Heart left ventricle (tissue), 16 donors: ENCODE results near the gene UNC93A. TPM values are rescaled to one million over a fixed set of nuclear protein-coding genes. Genes with fewer than 3 reads are reported as not detected.

ENCODE experiments used
- ATAC-seq, 4 donors: fragments of 200-7000 bp; cut with Tn5 transposase; one replicate each; pipeline ENCODE4 v1.9.1; 2020 to 2022; ENCODE audit warnings: moderate library complexity in 4 of 4, mild to moderate bottlenecking in 3 of 4, moderate number of reproducible peaks in 1 of 4
- DNase-seq, 5 donors: peaks; one replicate each; pipeline ENCODE4 v3.0.0-alpha.2; 2020
- H3K27ac ChIP-seq, 12 donors: fragments of 200-600 bp; sonication (generic) in 4 of 12; one replicate each; pipeline versions ENCODE4 v1.5.0 to v1.8.0; 2016 to 2022; ENCODE audit warnings: mild to moderate bottlenecking in 2 of 12
- H3K27me3 ChIP-seq, 9 donors: fragments of 200-600 bp; sonication (generic) in 2 of 9; one replicate each; pipeline versions ENCODE4 v1.5.1 to v1.8.0; 2016 to 2022; ENCODE audit warnings: mild to moderate bottlenecking in 3 of 9
- H3K36me3 ChIP-seq, 9 donors: fragments of 200-600 bp; sonication (generic) in 2 of 9; one replicate each; pipeline versions ENCODE4 v1.5.0 to v1.8.0; 2018 to 2022; ENCODE audit warnings: mild to moderate bottlenecking in 2 of 9
- H3K4me1 ChIP-seq, 12 donors: fragments of 200-600 bp; sonication (generic) in 4 of 12; one replicate each; pipeline versions ENCODE4 v1.5.0 to v1.8.0; 2016 to 2022; ENCODE audit warnings: mild to moderate bottlenecking in 3 of 12
- H3K4me3 ChIP-seq, 12 donors: fragments of 200-600 bp; sonication (generic) in 4 of 12; one replicate each; pipeline versions ENCODE4 v1.5.0 to v1.8.0; 2017 to 2022; ENCODE audit warnings: mild to moderate bottlenecking in 9 of 12, moderate library complexity in 4 of 12
- H3K9me3 ChIP-seq, 12 donors: fragments of 200-600 bp; sonication (generic) in 4 of 12; one replicate each; pipeline versions ENCODE4 v1.5.0 to v1.8.0; 2016 to 2022; ENCODE audit warnings: mild to moderate bottlenecking in 1 of 12
- CTCF ChIP-seq, 12 donors: fragments of 200-600 bp; sonication (generic) in 4 of 12; IDR thresholded peaks; one replicate each; pipeline versions ENCODE4 v1.5.0 to v1.8.0; 2018 to 2022; ENCODE audit warnings: antibody characterized with exemption in 12 of 12, mild to moderate bottlenecking in 5 of 12
- POLR2A ChIP-seq, 2 donors: fragments of 450-650 bp; IDR thresholded peaks; one replicate each; pipeline ENCODE4 v1.6.1; 2017; ENCODE audit warnings: antibody characterized with exemption in 2 of 2, mild to moderate bottlenecking in 2 of 2, moderate library complexity in 2 of 2
- WGBS, 4 donors: extraction: QIAGEN DNeasy Blood & Tissue Kit in 2 of 4; methylation state at CpG; one replicate each; pipeline versions ENCODE4 v1.1.5 to v1.1.7; 2013 to 2018; 5-methylcytosine and 5-hydroxymethylcytosine counted together
- intact Hi-C, 10 donors: fragments of 100-400 bp; cut with DNase I; formaldehyde crosslinking; loops; one replicate each; pipeline versions ENCODE4 v1.11.1 to v1.14.2; 2022
- polyA plus RNA-seq, 2 donors: library from polyadenylated mRNA; stranded (reverse); fragments of 200-250 nt; gene quantifications; one replicate each; pipeline ENCODE4 v1.2.3, GENCODE V29; 2013
- total RNA-seq, 9 donors: library from RNA; depleted of rRNA in 2 of 9; stranded (reverse); fragments of >200 nt in 2 of 9; fragmentation: NEBNext Ultra II Directional in 3 of 9; extraction: Animal tissue kit (Norgen Biotek cat#: 25700) in 3 of 9; gene quantifications; one replicate each; pipeline versions ENCODE4 v1.1.0 to v1.2.4, GENCODE V29; 2016 to 2023
- donor health status: ischemic (EF 13 %, LVEDD 7.1; RV severe dilation, severe dysfunction).
- donor health status: healthy with polysubstance abuse.
- donor health status: DM: no; HTN: yes; CAD: no.
- donor health status: DM: no; HTN: no; CAD: no.
- donor health status: ischemic (EF 25% LVEDD 6.9; RV normal size, moderate dysfunction).
- donor health status: ischemic (EF 25% LVEDD 5.7; RV mildly dilated, moderate dysfunction).
- donor health status: healthy.
- donor health status: DM: yes; HTN: yes; CAD: no.
- donor health status: ischemic (EF 35%, LVEDD 5.7; RV mildly dilated, moderate dysfunction).
- donor health status: nonischemic (EF 11% LVEDD 7.7; RV severe dilation, severe dysfunction).
- donor health status: DM: yes; HTN: yes; CAD: no.
- donor health status: PGD.
- donor health status: ischemic (EF 29% LVEDD 5.4; RV normal size, mild dysfunction).
- donor health status: nonischemic (EF 23%, LVEDD 6.1; RV moderate dilation, normal function).

UNC93A gene
- total and polyA plus RNA-seq, 11 donors, result not detected

- intact Hi-C loops, result no loop called here
Observed at GRCh38 chr6:167336844-167337630, 45.9 kb downstream of the UNC93A start.

DNA sequence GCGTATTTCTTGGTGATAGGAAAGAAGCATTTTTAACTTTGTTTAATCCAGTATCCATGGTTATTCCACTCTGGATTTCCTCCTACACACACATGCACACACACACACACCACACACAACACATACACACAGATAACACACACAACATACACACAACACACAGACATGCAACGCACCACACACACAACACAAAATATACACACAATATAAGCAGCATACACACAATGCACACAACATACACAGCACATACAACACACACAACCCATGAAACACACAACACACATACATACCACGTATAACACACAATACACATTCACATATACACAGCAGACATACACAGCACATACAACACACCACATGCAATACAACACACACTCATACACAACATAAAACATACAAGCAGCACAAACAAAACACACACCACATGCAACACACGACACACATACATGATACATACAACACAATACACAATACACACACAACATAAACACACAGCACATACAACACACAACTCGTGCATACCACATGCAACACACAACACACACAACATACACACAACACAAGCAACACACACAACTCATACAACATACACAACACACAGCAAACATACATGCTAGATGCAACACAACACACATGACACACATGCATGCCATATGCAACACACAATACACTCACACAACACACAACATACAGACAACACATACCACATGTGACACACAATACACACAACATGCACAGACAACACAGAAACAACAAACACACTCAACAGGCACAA lies 46.7 kb downstream of the UNC93A start:
- H3K9me3 ChIP-seq, result no peaks in the 10 kb centered on the region
- no peak for TF ChIP-seq CTCF (IDR thresholded peaks at IDR 0.05)
- no peak for TF ChIP-seq POLR2A (IDR thresholded peaks at IDR 0.05)
- no peaks in the 10 kb centered on the region for H3K4me1 ChIP-seq
- intact Hi-C loops, result no loop called here
- 90 to 94% (median 91%) methylated on average over 5 of the region's 5 CpGs for WGBS, 4 donors
- ATAC-seq (no peak), DNase-seq (no peak)
- H3K36me3 ChIP-seq, result no peaks in the 10 kb centered on the region
- H3K27me3 ChIP-seq, result peaks cover 0 to 5% (median 0%) of the 10 kb centered on the region in 9 donors
- no peak overlapping the region for H3K4me3 ChIP-seq
- no peak overlapping the region for H3K27ac ChIP-seq

More at GRCh38 chr6:167336844-167337630, 45.9 kb downstream of the UNC93A start:
- TF ChIP-seq CTCF (IDR thresholded peaks at IDR 0.05) (no peak), POLR2A (IDR thresholded peaks at IDR 0.05) (no peak)
- H3K27me3 ChIP-seq, result peaks cover 0 to 1% (median 0%) of the 10 kb centered on the region in 9 donors
- DNase-seq (no peak), ATAC-seq (no peak)
- no peaks in the 10 kb centered on the region for H3K4me1 ChIP-seq
- no peaks in the 10 kb centered on the region for H3K36me3 ChIP-seq
- WGBS, 4 donors, result 88 to 93% (median 91%) methylated on average over 14 to 19 of the region's 19 CpGs
- H3K9me3 ChIP-seq, result no peaks in the 10 kb centered on the region
- H3K4me3 ChIP-seq, result no peak overlapping the region
- no peak overlapping the region for H3K27ac ChIP-seq

- H3K9me3 ChIP-seq, result no peaks in the 10 kb centered on the region
- no peak overlapping the region for H3K27ac ChIP-seq
- DNase-seq (no peak), ATAC-seq (no peak)
- 43 to 66% (median 57%) methylated on average over 5 of the region's 5 CpGs for WGBS, 4 donors
- H3K4me1 ChIP-seq, result no peaks in the 10 kb centered on the region
- intact Hi-C loops, result no loop called here
- no peak for TF ChIP-seq POLR2A (IDR thresholded peaks at IDR 0.05)
- TF ChIP-seq CTCF (IDR thresholded peaks at IDR 0.05), result no peak
- H3K36me3 ChIP-seq, result no peaks in the 10 kb centered on the region
- no peak overlapping the region for H3K4me3 ChIP-seq
- H3K27me3 ChIP-seq, result peaks cover 0 to 7% (median 0%) of the 10 kb centered on the region in 9 donors
Observed at GRCh38 chr6:167338541-167339117, 47.5 kb downstream of the UNC93A start.

DNA sequence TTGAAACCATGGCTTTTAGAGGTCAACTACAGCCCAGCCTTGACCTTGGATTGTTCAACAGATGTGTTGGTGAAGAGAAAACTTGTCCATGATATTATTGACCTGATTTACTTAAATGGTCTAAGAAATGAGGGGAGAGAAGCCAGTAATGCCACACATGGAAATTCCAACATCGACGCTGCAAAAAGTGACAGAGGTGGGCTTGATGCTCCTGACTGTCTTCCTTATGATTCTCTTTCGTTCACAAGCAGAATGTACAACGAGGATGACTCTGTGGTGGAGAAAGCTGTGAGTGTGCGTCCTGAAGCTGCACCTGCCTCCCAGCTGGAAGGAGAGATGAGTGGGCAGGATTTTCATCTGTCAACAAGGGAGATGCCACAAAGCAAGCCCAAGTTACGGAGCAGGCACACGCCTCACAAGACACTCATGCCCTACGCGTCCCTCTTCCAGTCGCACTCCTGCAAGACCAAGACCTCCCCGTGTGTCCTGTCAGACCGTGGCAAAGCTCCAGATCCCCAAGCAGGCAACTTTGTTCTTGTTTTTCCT lies 50.0 kb downstream of the UNC93A start:
- no peak overlapping the region for H3K4me3 ChIP-seq
- no peak for ATAC-seq
- H3K9me3 ChIP-seq, result no peaks in the 10 kb centered on the region
- peaks cover 0 to 7% (median 0%) of the 10 kb centered on the region in 9 donors for H3K27me3 ChIP-seq
- H3K4me1 ChIP-seq, result no peaks in the 10 kb centered on the region
- no peak overlapping the region for H3K27ac ChIP-seq
- TF ChIP-seq CTCF (IDR thresholded peaks at IDR 0.05) (no peak), POLR2A (IDR thresholded peaks at IDR 0.05) (no peak)
- no peak for DNase-seq
- intact Hi-C loops, result no loop called here
- H3K36me3 ChIP-seq, result no peaks in the 10 kb centered on the region
- WGBS, 4 donors, result 73 to 79% (median 76%) methylated on average over 12 of the region's 12 CpGs
